Gastrocnemius medialis (tissue), 4 donors: ENCODE measurements around the gene PAK5. TPM values are rescaled to one million over a fixed set of nuclear protein-coding genes. Genes with fewer than 3 reads are reported as not detected.

Source experiments
- ATAC-seq, 2 donors: fragments of 150-250 bp; one replicate each; pipeline ENCODE4 v1.9.1; 2016
- DNase-seq, 2 donors: peaks; one replicate each; pipeline ENCODE4 v3.0.0-alpha.2; 2019
- H3K27ac ChIP-seq, 4 donors: fragments of 200-600 bp; sonication (generic); 1 replicate in 1 of 4; 2 replicates in 3 of 4; pipeline ENCODE4 v1.5.1; 2016 to 2018; ENCODE audit warnings: mild to moderate bottlenecking in 2 of 4, moderate library complexity in 1 of 4
- H3K27me3 ChIP-seq, 3 donors: fragments of 200-600 bp; sonication (generic) in 2 of 3; 1 replicate in 1 of 3; 2 replicates in 2 of 3; pipeline versions ENCODE4 v1.5.1 to v1.6.0; 2016 to 2019; ENCODE audit warnings: mild to moderate bottlenecking in 1 of 3, moderate library complexity in 1 of 3
- H3K36me3 ChIP-seq, 2 donors: fragments of 200-600 bp; sonication (generic) in 1 of 2; one replicate each; pipeline ENCODE4 v1.5.1; 2017 to 2018
- H3K4me1 ChIP-seq, 2 donors: fragments of 200-600 bp; sonication (generic) in 1 of 2; one replicate each; pipeline ENCODE4 v1.5.1; 2016 to 2017; ENCODE audit warnings: mild to moderate bottlenecking in 2 of 2
- H3K4me3 ChIP-seq, 4 donors: fragments of 200-600 bp; sonication (generic) in 3 of 4; 1 replicate in 1 of 4; 2 replicates in 3 of 4; pipeline ENCODE4 v1.5.1; 2016 to 2019; ENCODE audit warnings: mild to moderate bottlenecking in 2 of 4
- H3K9me3 ChIP-seq, 3 donors: fragments of 200-600 bp; sonication (generic) in 2 of 3; 1 replicate in 1 of 3; 2 replicates in 2 of 3; pipeline ENCODE4 v1.5.1; 2016 to 2019
- POLR2A ChIP-seq, 2 donors: fragments of 450-650 bp; IDR thresholded peaks; one replicate each; pipeline ENCODE4 v1.6.1; 2017; ENCODE audit warnings: antibody characterized with exemption in 2 of 2, mild to moderate bottlenecking in 2 of 2, moderate library complexity in 2 of 2
- in situ Hi-C, 4 donors: fragments of 200-750 bp; cut with MboI; loops; one replicate each; pipeline versions ENCODE4 v1.15.0 to v1.8.0; 2017; ENCODE audit warnings: low sequenced_read_pairs in 4 of 4
- intact Hi-C: fragments of 100-400 bp; cut with DNase I; formaldehyde crosslinking; loops from one replicate; pipeline ENCODE4 v1.15.1; 2023; ENCODE audit warnings: low total_unique reads
- total RNA-seq, 4 donors: library from RNA; depleted of rRNA; stranded (reverse); fragments of >200 nt; gene quantifications; one replicate each; pipeline versions ENCODE4 v1.1.0 to v1.2.3, GENCODE V29; 2016
- TF ChIP-seq, protein P1 (sequence below), 5 experiments: fragments of 450-650 bp in 3 of 5; fragments of 200-600 bp in 2 of 5; sonication (generic) in 2 of 5; IDR thresholded peaks in 4 of 5; conservative IDR thresholded peaks in 1 of 5; 1 replicate in 4 of 5; 2 replicates in 1 of 5; pipeline ENCODE4 v1.5.1; 2016 to 2019; ENCODE audit warnings: antibody characterized with exemption in 5 of 5, mild to moderate bottlenecking in 3 of 5, moderate library complexity in 3 of 5

PAK5 gene
- total RNA-seq, 4 donors from 2014 or later, result not detected

DNA sequence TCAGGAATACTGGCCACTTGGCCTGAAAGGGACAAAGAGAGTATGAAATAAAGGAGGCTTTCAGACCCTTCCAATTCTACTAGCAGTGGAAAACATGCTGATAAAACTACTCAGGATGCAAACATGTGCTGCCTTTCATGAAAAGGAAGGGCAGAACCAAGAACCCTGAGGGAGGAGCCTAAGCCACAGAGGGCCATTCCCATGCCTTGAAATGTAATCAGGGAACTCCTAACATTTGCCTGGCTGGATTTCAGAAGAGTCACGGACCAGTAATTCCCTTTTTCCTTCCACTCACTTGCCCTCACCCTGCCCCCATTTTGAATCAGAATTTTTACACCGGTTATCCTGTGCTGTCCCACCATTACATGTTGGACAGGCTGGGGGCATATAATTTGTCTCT, 208.3 kb downstream of the PAK5 start:
- ATAC-seq (no peak), DNase-seq (no peak)
- in situ Hi-C loops (no loop called here), intact Hi-C loops (no loop called here)
- Histone ChIP-seq H3K27ac (no peak overlapping the region), H3K27me3 (no peaks in the 10 kb centered on the region), H3K36me3 (no peaks in the 10 kb centered on the region), H3K4me1 (no peaks in the 10 kb centered on the region), H3K4me3 (no peak overlapping the region), H3K9me3 (no peaks in the 10 kb centered on the region)
- TF ChIP-seq, protein P1, sequence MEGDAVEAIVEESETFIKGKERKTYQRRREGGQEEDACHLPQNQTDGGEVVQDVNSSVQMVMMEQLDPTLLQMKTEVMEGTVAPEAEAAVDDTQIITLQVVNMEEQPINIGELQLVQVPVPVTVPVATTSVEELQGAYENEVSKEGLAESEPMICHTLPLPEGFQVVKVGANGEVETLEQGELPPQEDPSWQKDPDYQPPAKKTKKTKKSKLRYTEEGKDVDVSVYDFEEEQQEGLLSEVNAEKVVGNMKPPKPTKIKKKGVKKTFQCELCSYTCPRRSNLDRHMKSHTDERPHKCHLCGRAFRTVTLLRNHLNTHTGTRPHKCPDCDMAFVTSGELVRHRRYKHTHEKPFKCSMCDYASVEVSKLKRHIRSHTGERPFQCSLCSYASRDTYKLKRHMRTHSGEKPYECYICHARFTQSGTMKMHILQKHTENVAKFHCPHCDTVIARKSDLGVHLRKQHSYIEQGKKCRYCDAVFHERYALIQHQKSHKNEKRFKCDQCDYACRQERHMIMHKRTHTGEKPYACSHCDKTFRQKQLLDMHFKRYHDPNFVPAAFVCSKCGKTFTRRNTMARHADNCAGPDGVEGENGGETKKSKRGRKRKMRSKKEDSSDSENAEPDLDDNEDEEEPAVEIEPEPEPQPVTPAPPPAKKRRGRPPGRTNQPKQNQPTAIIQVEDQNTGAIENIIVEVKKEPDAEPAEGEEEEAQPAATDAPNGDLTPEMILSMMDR (IDR thresholded peaks at IDR 0.05 in 4 of 5, conservative IDR thresholded peaks at IDR 0.05 in 1 of 5), result no peak
- TF ChIP-seq POLR2A (IDR thresholded peaks at IDR 0.05), result no peak

DNA sequence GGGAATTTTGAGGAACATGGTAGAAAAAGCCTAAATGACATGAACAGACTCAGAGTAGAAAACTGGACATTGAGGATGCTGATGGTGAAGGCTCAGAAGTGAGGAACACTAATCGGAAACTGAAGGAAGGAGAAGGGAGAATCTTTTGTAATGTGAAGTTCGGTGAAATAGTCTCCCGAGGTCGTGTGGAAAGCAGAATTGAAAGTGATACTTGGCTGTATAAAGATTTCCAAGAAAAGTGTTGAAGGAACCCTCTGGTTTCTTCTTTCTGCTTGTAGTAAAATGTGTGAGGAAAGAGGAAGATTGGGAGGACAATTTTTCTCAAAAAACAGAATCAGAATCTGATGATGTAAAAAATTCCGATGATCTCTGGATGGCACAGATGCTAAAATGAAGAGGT, 209.0 kb downstream of the PAK5 start:
- H3K4me1 ChIP-seq, result no peaks in the 10 kb centered on the region
- H3K4me3 ChIP-seq, result no peak overlapping the region
- TF ChIP-seq POLR2A (IDR thresholded peaks at IDR 0.05), result no peak
- TF ChIP-seq, protein P1 (IDR thresholded peaks at IDR 0.05 in 4 of 5, conservative IDR thresholded peaks at IDR 0.05 in 1 of 5), result no peak
- no peak for DNase-seq
- H3K36me3 ChIP-seq, result no peaks in the 10 kb centered on the region
- no peak overlapping the region for H3K27ac ChIP-seq
- H3K9me3 ChIP-seq, result no peaks in the 10 kb centered on the region
- ATAC-seq, result no peak
- intact Hi-C loops (no loop called here), in situ Hi-C loops (no loop called here)
- H3K27me3 ChIP-seq, result no peaks in the 10 kb centered on the region

DNA sequence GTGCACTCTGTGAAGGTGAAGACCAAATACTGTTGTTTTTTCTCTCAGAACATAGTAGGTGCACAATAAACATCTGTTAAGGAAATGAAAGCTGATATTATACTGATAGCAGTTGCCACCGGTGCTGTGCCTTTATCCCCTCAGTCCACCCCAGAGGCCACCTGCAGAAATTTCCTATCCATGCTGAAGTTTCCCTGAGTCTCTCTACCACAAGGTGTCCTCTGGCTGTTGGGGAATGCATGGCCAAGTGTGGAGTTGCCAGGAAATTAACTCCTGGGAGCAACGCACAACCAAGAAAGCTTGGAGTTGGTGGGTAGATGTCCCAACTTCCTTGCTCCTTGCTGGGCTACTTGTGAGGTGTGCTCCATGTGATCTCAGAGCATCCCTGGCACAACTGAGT, 210.3 kb downstream of the PAK5 start:
- H3K9me3 ChIP-seq, result no peaks in the 10 kb centered on the region
- TF ChIP-seq POLR2A (IDR thresholded peaks at IDR 0.05), result no peak
- TF ChIP-seq, protein P1 (IDR thresholded peaks at IDR 0.05 in 4 of 5, conservative IDR thresholded peaks at IDR 0.05 in 1 of 5), result no peak
- H3K4me3 ChIP-seq, result no peak overlapping the region
- intact Hi-C loops (no loop called here), in situ Hi-C loops (no loop called here)
- H3K27ac ChIP-seq, result no peak overlapping the region
- no peak for DNase-seq
- no peak for ATAC-seq
- no peaks in the 10 kb centered on the region for H3K4me1 ChIP-seq
- H3K36me3 ChIP-seq, result no peaks in the 10 kb centered on the region
- no peaks in the 10 kb centered on the region for H3K27me3 ChIP-seq

DNA sequence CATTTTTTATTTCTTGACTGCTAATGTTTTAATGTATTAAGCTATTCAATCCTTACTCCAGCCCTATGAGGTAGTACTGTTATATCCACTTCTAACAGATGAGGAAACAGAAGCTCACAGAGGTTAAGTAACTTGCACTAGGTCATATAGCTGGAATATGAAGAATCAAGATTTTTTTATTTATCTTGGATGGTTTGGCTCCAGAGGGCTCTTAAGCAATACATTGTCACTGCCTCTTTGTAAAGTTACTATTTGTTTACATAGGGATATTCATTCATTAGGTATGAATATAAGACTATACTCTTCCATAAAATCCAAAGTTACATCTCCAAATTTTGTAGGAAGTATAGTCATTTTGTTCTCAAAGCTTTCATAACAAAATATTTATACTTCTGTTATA, 210.7 kb downstream of the PAK5 start:
- H3K9me3 ChIP-seq, result no peaks in the 10 kb centered on the region
- TF ChIP-seq POLR2A (IDR thresholded peaks at IDR 0.05), result no peak
- TF ChIP-seq, protein P1 (IDR thresholded peaks at IDR 0.05 in 4 of 5, conservative IDR thresholded peaks at IDR 0.05 in 1 of 5), result no peak
- intact Hi-C loops (no loop called here), in situ Hi-C loops (no loop called here)
- no peak overlapping the region for H3K4me3 ChIP-seq
- DNase-seq (no peak), ATAC-seq (no peak)
- H3K36me3 ChIP-seq, result no peaks in the 10 kb centered on the region
- H3K27me3 ChIP-seq, result no peaks in the 10 kb centered on the region
- no peaks in the 10 kb centered on the region for H3K4me1 ChIP-seq
- H3K27ac ChIP-seq, result no peak overlapping the region

DNA sequence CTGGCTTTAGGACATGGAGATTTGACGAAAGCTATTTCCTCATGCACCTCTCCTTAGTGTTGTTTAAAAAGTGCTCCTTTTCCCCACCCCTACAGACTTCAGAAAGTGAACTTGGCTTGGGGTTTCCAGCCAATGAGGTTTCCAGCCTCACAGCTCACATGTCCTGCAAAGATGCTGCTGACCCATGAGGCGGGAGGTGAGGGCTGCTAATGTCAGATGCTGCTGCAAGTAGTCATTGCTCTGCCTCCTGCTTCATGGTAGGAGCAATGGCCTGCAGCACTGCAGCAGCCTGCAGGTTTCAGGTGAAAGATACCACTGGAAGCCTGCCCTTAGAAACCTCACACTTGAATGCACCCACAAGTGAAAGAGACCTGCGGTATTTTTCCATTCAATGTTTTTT, 211.7 kb downstream of the PAK5 start:
- intact Hi-C loops, result no loop called here
- TF ChIP-seq POLR2A (IDR thresholded peaks at IDR 0.05), result no peak
- TF ChIP-seq, protein P1 (IDR thresholded peaks at IDR 0.05 in 4 of 5, conservative IDR thresholded peaks at IDR 0.05 in 1 of 5), result no peak
- DNase-seq, result no peak

More for the DNA sequence above, 211.7 kb downstream of the PAK5 start:
- H3K4me3 ChIP-seq, result no peak overlapping the region
- ATAC-seq, result no peak
- H3K27me3 ChIP-seq, result no peaks in the 10 kb centered on the region
- no peaks in the 10 kb centered on the region for H3K4me1 ChIP-seq
- no peaks in the 10 kb centered on the region for H3K9me3 ChIP-seq
- no peaks in the 10 kb centered on the region for H3K36me3 ChIP-seq
- in situ Hi-C loops, result no loop called here
- H3K27ac ChIP-seq, result no peak overlapping the region
